Chondrocyte (in vitro differentiated cells): Measurements from ENCODE around the gene MRM2. TPM values are rescaled to one million over a fixed set of nuclear protein-coding genes. Genes with fewer than 3 reads are reported as not detected.

Experiments
- DNase-seq: peaks from one replicate; pipeline ENCODE4 v3.0.0; 2021; ENCODE audit warnings: mixed read lengths, low spot score
- H3K27ac Mint-ChIP-seq: one replicate; pipeline ENCODE4 v1.8.0; 2021; ENCODE audit warnings: mild to moderate bottlenecking, moderate library complexity, mixed read lengths; ENCODE audit not compliant: unreplicated experiment
- H3K27me3 Mint-ChIP-seq: 2 replicates; pipeline ENCODE4 v1.8.0; 2021; ENCODE audit warnings: low read depth, mixed read lengths
- H3K36me3 Mint-ChIP-seq: 2 replicates; pipeline ENCODE4 v1.8.0; 2021; ENCODE audit warnings: low read depth, mixed read lengths
- H3K4me1 Mint-ChIP-seq: 2 replicates; pipeline ENCODE4 v1.8.0; 2021; ENCODE audit warnings: low read depth, mild to moderate bottlenecking, mixed read lengths
- H3K4me3 Mint-ChIP-seq: one replicate; pipeline ENCODE4 v1.8.0; 2021; ENCODE audit warnings: mild to moderate bottlenecking, moderate library complexity, mixed read lengths; ENCODE audit not compliant: unreplicated experiment
- H3K9me3 Mint-ChIP-seq: 2 replicates; pipeline ENCODE4 v1.8.0; 2021; ENCODE audit warnings: low read depth, mixed read lengths
- total RNA-seq: library from RNA; stranded (reverse); gene quantifications from 3 replicates; pipeline ENCODE4 v1.2.1, GENCODE V29; 2021
- TF ChIP-seq, protein P1 (sequence below): fragments of 200-600 bp; sonication (generic); IDR thresholded peaks from 2 replicates; pipeline ENCODE4 v1.5.0; 2021; ENCODE audit warnings: antibody characterized with exemption, mild to moderate bottlenecking, moderate library complexity

Gene MRM2
- total RNA-seq, 1 donor from 2014 or later = 17.8 TPM

DNA sequence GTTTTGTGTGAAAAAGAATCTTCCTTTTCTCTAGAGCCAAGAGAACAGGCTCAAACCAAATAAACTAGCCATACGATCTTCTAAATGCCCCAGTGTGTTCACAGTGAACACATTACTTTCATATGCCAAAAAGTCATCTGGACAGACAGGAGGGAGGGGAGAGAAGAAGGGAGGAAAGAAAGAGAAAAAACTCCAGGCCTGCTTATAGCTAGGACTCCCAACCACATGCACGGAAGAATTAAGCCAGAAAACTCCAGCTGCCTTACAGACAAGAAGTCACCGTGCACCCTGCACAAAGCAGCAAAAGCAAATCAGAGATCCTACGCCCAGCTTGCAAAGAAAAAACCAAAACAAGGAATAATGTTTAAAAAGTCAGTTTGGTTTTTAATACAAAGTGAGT lies 37.9 kb upstream of the MRM2 start:
- no peaks in the 10 kb centered on the region for H3K9me3 Mint-ChIP-seq
- TF ChIP-seq, protein P1, sequence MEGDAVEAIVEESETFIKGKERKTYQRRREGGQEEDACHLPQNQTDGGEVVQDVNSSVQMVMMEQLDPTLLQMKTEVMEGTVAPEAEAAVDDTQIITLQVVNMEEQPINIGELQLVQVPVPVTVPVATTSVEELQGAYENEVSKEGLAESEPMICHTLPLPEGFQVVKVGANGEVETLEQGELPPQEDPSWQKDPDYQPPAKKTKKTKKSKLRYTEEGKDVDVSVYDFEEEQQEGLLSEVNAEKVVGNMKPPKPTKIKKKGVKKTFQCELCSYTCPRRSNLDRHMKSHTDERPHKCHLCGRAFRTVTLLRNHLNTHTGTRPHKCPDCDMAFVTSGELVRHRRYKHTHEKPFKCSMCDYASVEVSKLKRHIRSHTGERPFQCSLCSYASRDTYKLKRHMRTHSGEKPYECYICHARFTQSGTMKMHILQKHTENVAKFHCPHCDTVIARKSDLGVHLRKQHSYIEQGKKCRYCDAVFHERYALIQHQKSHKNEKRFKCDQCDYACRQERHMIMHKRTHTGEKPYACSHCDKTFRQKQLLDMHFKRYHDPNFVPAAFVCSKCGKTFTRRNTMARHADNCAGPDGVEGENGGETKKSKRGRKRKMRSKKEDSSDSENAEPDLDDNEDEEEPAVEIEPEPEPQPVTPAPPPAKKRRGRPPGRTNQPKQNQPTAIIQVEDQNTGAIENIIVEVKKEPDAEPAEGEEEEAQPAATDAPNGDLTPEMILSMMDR = no peak
- DNase-seq = no peak
- H3K36me3 Mint-ChIP-seq = peaks cover 6% of the 10 kb centered on the region
- H3K27ac Mint-ChIP-seq = no peak overlapping the region
- H3K4me3 Mint-ChIP-seq = no peak overlapping the region
- no peaks in the 10 kb centered on the region for H3K27me3 Mint-ChIP-seq
- H3K4me1 Mint-ChIP-seq = peaks cover 7% of the 10 kb centered on the region

DNA sequence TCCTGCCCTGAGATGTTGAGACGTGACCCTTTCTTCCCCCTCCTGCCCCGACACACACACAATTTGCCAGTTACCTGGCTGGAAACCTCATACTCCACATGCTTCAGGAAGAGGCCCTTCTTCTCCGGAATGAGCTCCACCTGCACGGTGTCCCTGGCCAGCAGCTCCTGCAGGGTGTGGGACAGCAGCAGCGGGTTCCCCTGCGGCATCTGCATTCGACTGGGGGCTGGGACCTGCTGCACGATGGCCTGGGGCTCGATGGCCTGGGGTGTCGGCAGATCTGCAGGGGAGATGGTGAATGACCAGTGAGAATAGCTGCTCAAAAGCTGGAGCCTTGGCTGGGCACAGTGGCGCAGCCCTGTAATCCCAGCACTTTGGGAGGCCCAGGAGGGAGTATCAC lies 36.0 kb upstream of the MRM2 start:
- TF ChIP-seq, protein P1 = no peak
- H3K27ac Mint-ChIP-seq = no peak overlapping the region
- no peaks in the 10 kb centered on the region for H3K9me3 Mint-ChIP-seq
- peaks cover 7% of the 10 kb centered on the region for H3K4me1 Mint-ChIP-seq
- peaks cover 10% of the 10 kb centered on the region for H3K36me3 Mint-ChIP-seq
- no peak for DNase-seq
- H3K4me3 Mint-ChIP-seq = no peak overlapping the region
- no peaks in the 10 kb centered on the region for H3K27me3 Mint-ChIP-seq

DNA sequence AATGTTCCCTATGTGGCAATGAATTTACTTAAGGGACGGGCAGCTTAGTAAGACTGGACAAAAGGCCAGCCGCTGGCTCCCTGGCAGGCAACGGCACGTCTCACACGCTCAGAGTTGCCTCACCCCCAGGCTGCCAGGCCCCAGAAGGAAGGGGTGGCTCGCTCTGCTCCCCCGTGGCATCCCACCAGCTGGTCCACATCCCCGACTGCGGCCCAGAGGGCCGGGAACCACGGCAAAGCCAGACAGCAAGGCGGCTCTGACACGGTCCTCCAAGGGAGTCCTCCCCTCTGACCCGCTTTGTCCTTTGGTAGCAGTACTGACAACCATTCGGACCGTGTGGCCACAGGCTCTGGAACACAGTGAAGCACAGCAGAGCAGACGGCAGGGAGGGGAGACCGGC lies 34.1 kb upstream of the MRM2 start:
- no peak for DNase-seq
- Mint-ChIP-seq H3K9me3 (no peaks in the 10 kb centered on the region), H3K36me3 (peaks cover 14% of the 10 kb centered on the region), H3K4me1 (peaks cover 5% of the 10 kb centered on the region), H3K4me3 (no peak overlapping the region), H3K27ac (no peak overlapping the region), H3K27me3 (no peaks in the 10 kb centered on the region)
- TF ChIP-seq, protein P1 = no peak

DNA sequence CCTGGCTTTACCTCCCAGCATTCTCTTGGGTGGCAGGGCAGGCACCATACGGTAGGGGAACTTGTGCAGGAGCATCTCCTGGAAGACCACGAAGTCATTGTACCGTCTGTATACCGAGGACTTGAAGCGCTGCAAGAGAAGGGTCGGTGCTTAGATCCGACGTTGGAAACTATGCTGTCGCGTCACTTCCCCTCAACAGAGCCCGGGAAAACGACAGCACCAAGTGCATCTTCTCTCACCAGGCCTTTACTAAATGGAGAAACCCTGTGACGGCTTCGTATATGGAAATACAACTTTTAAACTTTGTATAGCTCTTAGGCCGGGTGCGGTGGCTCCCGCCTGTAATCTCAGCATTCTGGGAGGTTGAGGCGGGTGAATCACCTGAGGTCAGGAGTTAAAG lies 33.1 kb upstream of the MRM2 start:
- DNase-seq = no peak
- TF ChIP-seq, protein P1 = no peak
- H3K27me3 Mint-ChIP-seq = no peaks in the 10 kb centered on the region
- H3K4me3 Mint-ChIP-seq = no peak overlapping the region
- H3K9me3 Mint-ChIP-seq = no peaks in the 10 kb centered on the region
- H3K4me1 Mint-ChIP-seq = peaks cover 5% of the 10 kb centered on the region
- H3K27ac Mint-ChIP-seq = no peak overlapping the region
- H3K36me3 Mint-ChIP-seq = peaks cover 14% of the 10 kb centered on the region

DNA sequence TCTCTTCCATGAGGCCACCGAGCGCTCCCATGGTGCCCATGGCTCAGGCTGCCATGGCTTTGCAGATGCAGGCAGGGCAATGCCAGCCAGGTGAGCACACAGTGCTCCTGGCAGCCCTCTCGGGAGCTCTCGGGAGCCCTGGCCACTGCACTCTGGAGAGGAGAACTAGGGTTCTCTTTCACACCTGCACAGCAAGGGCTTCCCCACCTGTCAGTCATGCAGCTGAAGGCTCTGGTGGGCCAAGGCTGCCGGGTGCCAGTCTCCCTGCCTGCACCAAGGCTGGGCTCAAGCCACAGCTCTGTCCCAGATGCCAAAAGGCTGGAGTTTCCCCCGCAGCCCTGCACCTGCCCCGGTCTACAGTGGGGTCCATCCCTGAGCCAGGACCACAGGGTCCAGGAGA lies 32.7 kb upstream of the MRM2 start:
- no peaks in the 10 kb centered on the region for H3K27me3 Mint-ChIP-seq
- no peak overlapping the region for H3K4me3 Mint-ChIP-seq
- peaks cover 14% of the 10 kb centered on the region for H3K36me3 Mint-ChIP-seq
- H3K9me3 Mint-ChIP-seq = no peaks in the 10 kb centered on the region
- no peak for DNase-seq
- H3K4me1 Mint-ChIP-seq = peaks cover 3% of the 10 kb centered on the region
- TF ChIP-seq, protein P1 = no peak
- H3K27ac Mint-ChIP-seq = no peak overlapping the region
